H9 (cell line): ENCODE results near the gene ASAP3. TPM values are rescaled to one million over a fixed set of nuclear protein-coding genes. Genes with fewer than 3 reads are reported as not detected.

Experiments used
- DNase-seq: peaks from one replicate; pipeline ENCODE4 v3.0.0-alpha.2; 2017
- H2AFZ ChIP-seq: one replicate; pipeline ENCODE4 v1.6.1; 2013; ENCODE audit warnings: mild to moderate bottlenecking, low read length, control low read depth, moderate library complexity
- H2AK5ac ChIP-seq: 2 replicates; pipeline ENCODE4 v1.6.1; 2013; ENCODE audit warnings: low read length, control low read depth, mixed read lengths; ENCODE audit not compliant: insufficient read length
- H2BK120ac ChIP-seq: one replicate; pipeline ENCODE4 v1.6.1; 2013; ENCODE audit warnings: low read depth, mild to moderate bottlenecking, low read length, control low read depth, inconsistent platforms; ENCODE audit not compliant: poor library complexity, severe bottlenecking
- H2BK12ac ChIP-seq: 2 replicates; pipeline ENCODE4 v1.6.1; 2013; ENCODE audit warnings: low read length, control low read depth, mixed read lengths, low read depth; ENCODE audit not compliant: insufficient read length
- H2BK15ac ChIP-seq: 2 replicates; pipeline ENCODE4 v1.6.1; 2013; ENCODE audit warnings: low read depth, low read length, control low read depth
- H2BK20ac ChIP-seq: one replicate; pipeline ENCODE4 v1.6.1; 2013; ENCODE audit warnings: low read depth, mild to moderate bottlenecking, low read length, control low read depth, inconsistent platforms; ENCODE audit not compliant: poor library complexity, severe bottlenecking
- H2BK5ac ChIP-seq: 2 replicates; pipeline ENCODE4 v1.6.1; 2013; ENCODE audit warnings: low read length, control low read depth, mixed read lengths; ENCODE audit not compliant: insufficient read length
- H3K14ac ChIP-seq: 2 replicates; pipeline ENCODE4 v1.6.1; 2013; ENCODE audit warnings: low read length, control low read depth; ENCODE audit not compliant: insufficient read depth
- H3K18ac ChIP-seq: 2 replicates; pipeline ENCODE4 v1.6.1; 2013; ENCODE audit warnings: low read depth, mild to moderate bottlenecking, mixed read lengths, low read length, control low read depth; ENCODE audit not compliant: insufficient read length
- H3K23ac ChIP-seq: 2 replicates; pipeline ENCODE4 v1.6.1; 2013; ENCODE audit warnings: low read length, control low read depth, mixed read lengths, low read depth; ENCODE audit not compliant: insufficient read length
- H3K23me2 ChIP-seq: 2 replicates; pipeline ENCODE4 v1.6.1; 2013; ENCODE audit warnings: low read depth, mild to moderate bottlenecking, mixed read lengths, low read length, control low read depth; ENCODE audit not compliant: insufficient read length, poor library complexity, severe bottlenecking
- H3K27ac ChIP-seq: 2 replicates; pipeline ENCODE4 v1.5.1; 2013; ENCODE audit warnings: low read length, control low read depth, mixed read lengths, low read depth; ENCODE audit not compliant: insufficient read length
- H3K27me3 ChIP-seq: 2 replicates; pipeline ENCODE4 v1.6.1; 2013; ENCODE audit warnings: low read length, control low read depth, inconsistent platforms; ENCODE audit not compliant: insufficient read depth
- H3K4ac ChIP-seq: 2 replicates; pipeline ENCODE4 v1.6.1; 2013; ENCODE audit warnings: low read depth, mild to moderate bottlenecking, control low read depth, inconsistent platforms, low read length, moderate library complexity
- H3K4me1 ChIP-seq: 2 replicates; pipeline ENCODE4 v1.6.1; 2013; ENCODE audit warnings: low read length, control low read depth, inconsistent platforms; ENCODE audit not compliant: insufficient read depth
- H3K4me2 ChIP-seq: 2 replicates; pipeline ENCODE4 v1.6.1; 2013; ENCODE audit warnings: low read length, control low read depth, mixed read lengths; ENCODE audit not compliant: insufficient read length, insufficient read depth
- H3K56ac ChIP-seq: 2 replicates; pipeline ENCODE4 v1.6.1; 2013; ENCODE audit warnings: low read depth, mild to moderate bottlenecking, mixed read lengths, low read length, control low read depth; ENCODE audit not compliant: insufficient read length
- H3K79me1 ChIP-seq: 2 replicates; pipeline ENCODE4 v1.6.1; 2013; ENCODE audit warnings: low read depth, mild to moderate bottlenecking, moderate library complexity, low read length, control low read depth, inconsistent platforms; ENCODE audit not compliant: insufficient read depth, poor library complexity, severe bottlenecking
- H3K79me2 ChIP-seq: 2 replicates; pipeline ENCODE4 v1.6.1; 2013; ENCODE audit warnings: low read length, control low read depth, inconsistent platforms; ENCODE audit not compliant: insufficient read depth
- H3K9ac ChIP-seq: 2 replicates; pipeline ENCODE4 v1.6.1; 2013; ENCODE audit warnings: low read length, control low read depth, mixed read lengths; ENCODE audit not compliant: insufficient read length; ENCODE audit errors: extremely low read depth
- H3K9me3 ChIP-seq: one replicate; pipeline ENCODE4 v1.6.1; 2013; ENCODE audit warnings: low read depth, low read length, inconsistent platforms; ENCODE audit not compliant: control insufficient read depth
- H3T11ph ChIP-seq: one replicate; pipeline ENCODE4 v1.6.1; 2013; ENCODE audit warnings: mild to moderate bottlenecking, low read length, control low read depth, inconsistent platforms
- H4K20me1 ChIP-seq: one replicate; pipeline ENCODE4 v1.6.1; 2013; ENCODE audit not compliant: control insufficient read depth, insufficient read length, insufficient read depth
- H4K5ac ChIP-seq: 2 replicates; pipeline ENCODE4 v1.6.1; 2013; ENCODE audit warnings: low read depth, mild to moderate bottlenecking, mixed read lengths, low read length, control low read depth; ENCODE audit not compliant: insufficient read length
- H4K8ac ChIP-seq: replicated peaks from 2 replicates; pipeline ENCODE4 v1.6.1; 2013; ENCODE audit warnings: low read length, control low read depth, mixed read lengths, low read depth; ENCODE audit not compliant: insufficient read length
- H4K91ac ChIP-seq: 2 replicates; pipeline ENCODE4 v1.6.1; 2013; ENCODE audit warnings: low read depth, mild to moderate bottlenecking, moderate library complexity, mixed read lengths, low read length, control low read depth; ENCODE audit not compliant: insufficient read length
- H3K27ac Mint-ChIP-seq, 3 experiments: 2 replicates in 2 of 3; 3 replicates in 1 of 3; pipeline ENCODE4 v1.8.0; 2020 to 2021; ENCODE audit warnings: mixed read lengths in 3 of 3, mild to moderate bottlenecking in 1 of 3, moderate library complexity in 1 of 3
- H3K27me3 Mint-ChIP-seq: 2 replicates; pipeline ENCODE4 v1.8.0; 2021; ENCODE audit warnings: low read depth, mild to moderate bottlenecking, moderate library complexity, mixed read lengths
- H3K36me3 Mint-ChIP-seq, 3 experiments: 2 replicates in 2 of 3; 3 replicates in 1 of 3; pipeline ENCODE4 v1.8.0; 2020 to 2021; ENCODE audit warnings: low read depth in 3 of 3, mixed read lengths in 3 of 3; ENCODE audit not compliant: insufficient read depth in 1 of 3
- H3K4me1 Mint-ChIP-seq, 2 experiments: 2 replicates each; pipeline ENCODE4 v1.8.0; 2020; ENCODE audit warnings: mixed read lengths in 2 of 2
- H3K4me3 Mint-ChIP-seq, 2 experiments: 2 replicates in 1 of 2; 3 replicates in 1 of 2; pipeline ENCODE4 v1.8.0; 2020 to 2021; ENCODE audit warnings: mild to moderate bottlenecking in 2 of 2, mixed read lengths in 2 of 2, moderate library complexity in 1 of 2
- H3K9me3 Mint-ChIP-seq, 2 experiments: 2 replicates in 1 of 2; 3 replicates in 1 of 2; pipeline ENCODE4 v1.8.0; 2020; ENCODE audit warnings: mild to moderate bottlenecking in 2 of 2, mixed read lengths in 2 of 2, moderate library complexity in 1 of 2
- WGBS: extraction: QIAGEN DNeasy Blood & Tissue Kit; methylation state at CpG from one replicate; pipeline ENCODE4 v1.1.7; 2013; ENCODE audit warnings: missing lambda C conversion rate, low lambda C conversion rate, mixed read lengths; ENCODE audit not compliant: insufficient read length; ENCODE audit errors: extremely low coverage; 5-methylcytosine and 5-hydroxymethylcytosine counted together
- total RNA-seq: library from RNA; stranded (reverse); gene quantifications from 2 replicates; pipeline ENCODE4 v1.2.1, GENCODE V29; 2021
- TF ChIP-seq, protein P1 (sequence below): fragments of 200-600 bp; sonication (generic); conservative IDR thresholded peaks from 3 replicates; pipeline ENCODE4 v1.8.0; 2021; ENCODE audit warnings: antibody characterized with exemption, mild to moderate bottlenecking

Gene ASAP3
- total RNA-seq, 1 experiment from 2014 or later = 26.7 TPM

GRCh38 chr1:23471473-23472075 lies 12.4 kb downstream of the ASAP3 start:
- Mint-ChIP-seq H3K27me3 (no peaks in the 10 kb centered on the region; the same call in 1 of the 2 replicates), H3K4me1 (peaks cover 0 to 10% of the 10 kb centered on the region in 2 experiments; a peak in 3 of 4 replicates), H3K36me3 (no peaks in the 10 kb centered on the region; a peak in 1 of 7 replicates), H3K9me3 (no peaks in the 10 kb centered on the region), H3K27ac (no peak overlapping the region), H3K4me3 (no peak overlapping the region)
- no peak overlapping the region for H3K18ac ChIP-seq
- H3K27ac ChIP-seq = no peak overlapping the region
- no peaks in the 10 kb centered on the region for H3K79me2 ChIP-seq
- H4K20me1 ChIP-seq = no peaks in the 10 kb centered on the region
- H3K14ac ChIP-seq = no peak overlapping the region
- no peak overlapping the region for H3K4me2 ChIP-seq
- H3K27me3 ChIP-seq = no peaks in the 10 kb centered on the region
- no peak overlapping the region for H2BK12ac ChIP-seq
- H2BK120ac ChIP-seq = no peak overlapping the region
- no peak overlapping the region for H4K91ac ChIP-seq
- no peak overlapping the region for H3K23ac ChIP-seq
- H3K56ac ChIP-seq = no peak overlapping the region
- no peak overlapping the region for H4K5ac ChIP-seq
- H3K9ac ChIP-seq = no peak overlapping the region
- H3T11ph ChIP-seq = no peak overlapping the region
- no peaks in the 10 kb centered on the region for H3K23me2 ChIP-seq
- H3K4me1 ChIP-seq = no peaks in the 10 kb centered on the region
- no peak overlapping the region for H2BK5ac ChIP-seq
- no peaks in the 10 kb centered on the region for H3K9me3 ChIP-seq
- no peak overlapping the region for H3K4ac ChIP-seq
- H2AFZ ChIP-seq = no peak overlapping the region
- no peak for DNase-seq
- TF ChIP-seq, protein P1, sequence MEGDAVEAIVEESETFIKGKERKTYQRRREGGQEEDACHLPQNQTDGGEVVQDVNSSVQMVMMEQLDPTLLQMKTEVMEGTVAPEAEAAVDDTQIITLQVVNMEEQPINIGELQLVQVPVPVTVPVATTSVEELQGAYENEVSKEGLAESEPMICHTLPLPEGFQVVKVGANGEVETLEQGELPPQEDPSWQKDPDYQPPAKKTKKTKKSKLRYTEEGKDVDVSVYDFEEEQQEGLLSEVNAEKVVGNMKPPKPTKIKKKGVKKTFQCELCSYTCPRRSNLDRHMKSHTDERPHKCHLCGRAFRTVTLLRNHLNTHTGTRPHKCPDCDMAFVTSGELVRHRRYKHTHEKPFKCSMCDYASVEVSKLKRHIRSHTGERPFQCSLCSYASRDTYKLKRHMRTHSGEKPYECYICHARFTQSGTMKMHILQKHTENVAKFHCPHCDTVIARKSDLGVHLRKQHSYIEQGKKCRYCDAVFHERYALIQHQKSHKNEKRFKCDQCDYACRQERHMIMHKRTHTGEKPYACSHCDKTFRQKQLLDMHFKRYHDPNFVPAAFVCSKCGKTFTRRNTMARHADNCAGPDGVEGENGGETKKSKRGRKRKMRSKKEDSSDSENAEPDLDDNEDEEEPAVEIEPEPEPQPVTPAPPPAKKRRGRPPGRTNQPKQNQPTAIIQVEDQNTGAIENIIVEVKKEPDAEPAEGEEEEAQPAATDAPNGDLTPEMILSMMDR = no peak
- WGBS = no CpG with 5 or more reads among the region's 4 CpGs
- no peak overlapping the region for H2BK20ac ChIP-seq
- no peaks in the 10 kb centered on the region for H3K79me1 ChIP-seq
- no peak overlapping the region for H2AK5ac ChIP-seq
- H4K8ac ChIP-seq = no peak overlapping the region
- H2BK15ac ChIP-seq = no peak overlapping the region
